H9 (cell line): ENCODE results near the gene MTMR12. TPM values are rescaled to one million over a fixed set of nuclear protein-coding genes. Genes with fewer than 3 reads are reported as not detected.
A peak's percentile ranks its signal among the peaks of the same experiment; 100 is the strongest.
"Not testable (repeated sequence)": the region's sequence is repeated elsewhere in the genome, so short reads cannot be mapped to it uniquely, and the experiment has no call there.

Experiments used
- DNase-seq: peaks from one replicate; pipeline ENCODE4 v3.0.0-alpha.2; 2017
- H2AFZ ChIP-seq: one replicate; pipeline ENCODE4 v1.6.1; 2013; ENCODE audit warnings: mild to moderate bottlenecking, low read length, control low read depth, moderate library complexity
- H2AK5ac ChIP-seq: 2 replicates; pipeline ENCODE4 v1.6.1; 2013; ENCODE audit warnings: low read length, control low read depth, mixed read lengths; ENCODE audit not compliant: insufficient read length
- H2BK120ac ChIP-seq: one replicate; pipeline ENCODE4 v1.6.1; 2013; ENCODE audit warnings: low read depth, mild to moderate bottlenecking, low read length, control low read depth, inconsistent platforms; ENCODE audit not compliant: poor library complexity, severe bottlenecking
- H2BK12ac ChIP-seq: 2 replicates; pipeline ENCODE4 v1.6.1; 2013; ENCODE audit warnings: low read length, control low read depth, mixed read lengths, low read depth; ENCODE audit not compliant: insufficient read length
- H2BK15ac ChIP-seq: 2 replicates; pipeline ENCODE4 v1.6.1; 2013; ENCODE audit warnings: low read depth, low read length, control low read depth
- H2BK20ac ChIP-seq: one replicate; pipeline ENCODE4 v1.6.1; 2013; ENCODE audit warnings: low read depth, mild to moderate bottlenecking, low read length, control low read depth, inconsistent platforms; ENCODE audit not compliant: poor library complexity, severe bottlenecking
- H2BK5ac ChIP-seq: 2 replicates; pipeline ENCODE4 v1.6.1; 2013; ENCODE audit warnings: low read length, control low read depth, mixed read lengths; ENCODE audit not compliant: insufficient read length
- H3K14ac ChIP-seq: 2 replicates; pipeline ENCODE4 v1.6.1; 2013; ENCODE audit warnings: low read length, control low read depth; ENCODE audit not compliant: insufficient read depth
- H3K18ac ChIP-seq: 2 replicates; pipeline ENCODE4 v1.6.1; 2013; ENCODE audit warnings: low read depth, mild to moderate bottlenecking, mixed read lengths, low read length, control low read depth; ENCODE audit not compliant: insufficient read length
- H3K23ac ChIP-seq: 2 replicates; pipeline ENCODE4 v1.6.1; 2013; ENCODE audit warnings: low read length, control low read depth, mixed read lengths, low read depth; ENCODE audit not compliant: insufficient read length
- H3K23me2 ChIP-seq: 2 replicates; pipeline ENCODE4 v1.6.1; 2013; ENCODE audit warnings: low read depth, mild to moderate bottlenecking, mixed read lengths, low read length, control low read depth; ENCODE audit not compliant: insufficient read length, poor library complexity, severe bottlenecking
- H3K27ac ChIP-seq: 2 replicates; pipeline ENCODE4 v1.5.1; 2013; ENCODE audit warnings: low read length, control low read depth, mixed read lengths, low read depth; ENCODE audit not compliant: insufficient read length
- H3K27me3 ChIP-seq: 2 replicates; pipeline ENCODE4 v1.6.1; 2013; ENCODE audit warnings: low read length, control low read depth, inconsistent platforms; ENCODE audit not compliant: insufficient read depth
- H3K4ac ChIP-seq: 2 replicates; pipeline ENCODE4 v1.6.1; 2013; ENCODE audit warnings: low read depth, mild to moderate bottlenecking, control low read depth, inconsistent platforms, low read length, moderate library complexity
- H3K4me1 ChIP-seq: 2 replicates; pipeline ENCODE4 v1.6.1; 2013; ENCODE audit warnings: low read length, control low read depth, inconsistent platforms; ENCODE audit not compliant: insufficient read depth
- H3K4me2 ChIP-seq: 2 replicates; pipeline ENCODE4 v1.6.1; 2013; ENCODE audit warnings: low read length, control low read depth, mixed read lengths; ENCODE audit not compliant: insufficient read length, insufficient read depth
- H3K56ac ChIP-seq: 2 replicates; pipeline ENCODE4 v1.6.1; 2013; ENCODE audit warnings: low read depth, mild to moderate bottlenecking, mixed read lengths, low read length, control low read depth; ENCODE audit not compliant: insufficient read length
- H3K79me1 ChIP-seq: 2 replicates; pipeline ENCODE4 v1.6.1; 2013; ENCODE audit warnings: low read depth, mild to moderate bottlenecking, moderate library complexity, low read length, control low read depth, inconsistent platforms; ENCODE audit not compliant: insufficient read depth, poor library complexity, severe bottlenecking
- H3K79me2 ChIP-seq: 2 replicates; pipeline ENCODE4 v1.6.1; 2013; ENCODE audit warnings: low read length, control low read depth, inconsistent platforms; ENCODE audit not compliant: insufficient read depth
- H3K9ac ChIP-seq: 2 replicates; pipeline ENCODE4 v1.6.1; 2013; ENCODE audit warnings: low read length, control low read depth, mixed read lengths; ENCODE audit not compliant: insufficient read length; ENCODE audit errors: extremely low read depth
- H3K9me3 ChIP-seq: one replicate; pipeline ENCODE4 v1.6.1; 2013; ENCODE audit warnings: low read depth, low read length, inconsistent platforms; ENCODE audit not compliant: control insufficient read depth
- H3T11ph ChIP-seq: one replicate; pipeline ENCODE4 v1.6.1; 2013; ENCODE audit warnings: mild to moderate bottlenecking, low read length, control low read depth, inconsistent platforms
- H4K20me1 ChIP-seq: one replicate; pipeline ENCODE4 v1.6.1; 2013; ENCODE audit not compliant: control insufficient read depth, insufficient read length, insufficient read depth
- H4K5ac ChIP-seq: 2 replicates; pipeline ENCODE4 v1.6.1; 2013; ENCODE audit warnings: low read depth, mild to moderate bottlenecking, mixed read lengths, low read length, control low read depth; ENCODE audit not compliant: insufficient read length
- H4K8ac ChIP-seq: replicated peaks from 2 replicates; pipeline ENCODE4 v1.6.1; 2013; ENCODE audit warnings: low read length, control low read depth, mixed read lengths, low read depth; ENCODE audit not compliant: insufficient read length
- H4K91ac ChIP-seq: 2 replicates; pipeline ENCODE4 v1.6.1; 2013; ENCODE audit warnings: low read depth, mild to moderate bottlenecking, moderate library complexity, mixed read lengths, low read length, control low read depth; ENCODE audit not compliant: insufficient read length
- H3K27ac Mint-ChIP-seq, 3 experiments: 2 replicates in 2 of 3; 3 replicates in 1 of 3; pipeline ENCODE4 v1.8.0; 2020 to 2021; ENCODE audit warnings: mixed read lengths in 3 of 3, mild to moderate bottlenecking in 1 of 3, moderate library complexity in 1 of 3
- H3K27me3 Mint-ChIP-seq: 2 replicates; pipeline ENCODE4 v1.8.0; 2021; ENCODE audit warnings: low read depth, mild to moderate bottlenecking, moderate library complexity, mixed read lengths
- H3K36me3 Mint-ChIP-seq, 3 experiments: 2 replicates in 2 of 3; 3 replicates in 1 of 3; pipeline ENCODE4 v1.8.0; 2020 to 2021; ENCODE audit warnings: low read depth in 3 of 3, mixed read lengths in 3 of 3; ENCODE audit not compliant: insufficient read depth in 1 of 3
- H3K4me1 Mint-ChIP-seq, 2 experiments: 2 replicates each; pipeline ENCODE4 v1.8.0; 2020; ENCODE audit warnings: mixed read lengths in 2 of 2
- H3K4me3 Mint-ChIP-seq, 2 experiments: 2 replicates in 1 of 2; 3 replicates in 1 of 2; pipeline ENCODE4 v1.8.0; 2020 to 2021; ENCODE audit warnings: mild to moderate bottlenecking in 2 of 2, mixed read lengths in 2 of 2, moderate library complexity in 1 of 2
- H3K9me3 Mint-ChIP-seq, 2 experiments: 2 replicates in 1 of 2; 3 replicates in 1 of 2; pipeline ENCODE4 v1.8.0; 2020; ENCODE audit warnings: mild to moderate bottlenecking in 2 of 2, mixed read lengths in 2 of 2, moderate library complexity in 1 of 2
- WGBS: extraction: QIAGEN DNeasy Blood & Tissue Kit; methylation state at CpG from one replicate; pipeline ENCODE4 v1.1.7; 2013; ENCODE audit warnings: missing lambda C conversion rate, low lambda C conversion rate, mixed read lengths; ENCODE audit not compliant: insufficient read length; ENCODE audit errors: extremely low coverage; 5-methylcytosine and 5-hydroxymethylcytosine counted together
- total RNA-seq: library from RNA; stranded (reverse); gene quantifications from 2 replicates; pipeline ENCODE4 v1.2.1, GENCODE V29; 2021
- TF ChIP-seq, protein P1 (sequence below): fragments of 200-600 bp; sonication (generic); conservative IDR thresholded peaks from 3 replicates; pipeline ENCODE4 v1.8.0; 2021; ENCODE audit warnings: antibody characterized with exemption, mild to moderate bottlenecking

The MTMR12 gene
- total RNA-seq, 1 experiment from 2014 or later = 39.3 TPM

DNA sequence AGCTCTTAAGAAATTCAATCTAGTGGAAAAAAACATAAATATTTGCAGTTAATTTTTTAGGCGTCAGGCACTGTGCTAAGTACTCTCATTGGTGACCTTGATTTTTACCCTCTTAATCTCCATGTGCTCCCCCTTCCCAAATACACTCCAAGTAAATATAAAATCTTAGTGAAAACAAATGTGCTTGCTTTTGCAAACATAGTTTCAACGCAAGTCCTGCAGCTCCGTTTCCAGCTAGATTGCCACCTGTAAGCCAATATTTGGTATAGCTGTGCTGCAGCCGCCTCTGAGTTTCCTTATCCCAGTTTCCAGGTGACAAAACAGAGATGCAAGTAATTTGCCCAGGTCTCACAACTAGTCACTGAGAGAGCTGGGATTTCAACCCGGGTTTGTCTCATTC is 1.9 kb upstream of the MTMR12 start:
- Mint-ChIP-seq H3K36me3 (peaks cover 6 to 11% (median 6%) of the 10 kb centered on the region in 3 experiments), H3K4me3 (peak overlapping the region; percentile 41 to 67; a peak in 4 of 5 replicates), H3K27me3 (no peaks in the 10 kb centered on the region), H3K9me3 (no peaks in the 10 kb centered on the region), H3K4me1 (peaks cover 16 to 17% of the 10 kb centered on the region in 2 experiments), H3K27ac (no peak overlapping the region)
- no peak for DNase-seq
- Histone ChIP-seq H4K8ac (no peak overlapping the region), H3K4ac (no peak overlapping the region), H3T11ph (no peak overlapping the region), H2BK15ac (no peak overlapping the region), H3K79me1 (peaks cover 5% of the 10 kb centered on the region), H3K9me3 (no peaks in the 10 kb centered on the region), H4K5ac (no peak overlapping the region), H3K4me1 (peaks cover 3% of the 10 kb centered on the region; the same call in 1 of the 2 replicates), H3K27ac (no peak overlapping the region), H3K14ac (no peak overlapping the region), H2BK120ac (no peak overlapping the region), H3K23me2 (peaks cover 8% of the 10 kb centered on the region), H2BK12ac (no peak overlapping the region), H3K23ac (no peak overlapping the region), H2BK20ac (no peak overlapping the region), H3K79me2 (peaks cover 12% of the 10 kb centered on the region; the same call in 1 of the 2 replicates), H4K91ac (no peak overlapping the region), H2AK5ac (no peak overlapping the region), H3K18ac (no peak overlapping the region), H4K20me1 (no peaks in the 10 kb centered on the region), H3K56ac (no peak overlapping the region), H2AFZ (no peak overlapping the region), H3K9ac (no peak overlapping the region), H3K4me2 (no peak overlapping the region), H2BK5ac (no peak overlapping the region), H3K27me3 (no peaks in the 10 kb centered on the region)
- WGBS = no CpG with 5 or more reads among the region's 5 CpGs
- TF ChIP-seq, protein P1, sequence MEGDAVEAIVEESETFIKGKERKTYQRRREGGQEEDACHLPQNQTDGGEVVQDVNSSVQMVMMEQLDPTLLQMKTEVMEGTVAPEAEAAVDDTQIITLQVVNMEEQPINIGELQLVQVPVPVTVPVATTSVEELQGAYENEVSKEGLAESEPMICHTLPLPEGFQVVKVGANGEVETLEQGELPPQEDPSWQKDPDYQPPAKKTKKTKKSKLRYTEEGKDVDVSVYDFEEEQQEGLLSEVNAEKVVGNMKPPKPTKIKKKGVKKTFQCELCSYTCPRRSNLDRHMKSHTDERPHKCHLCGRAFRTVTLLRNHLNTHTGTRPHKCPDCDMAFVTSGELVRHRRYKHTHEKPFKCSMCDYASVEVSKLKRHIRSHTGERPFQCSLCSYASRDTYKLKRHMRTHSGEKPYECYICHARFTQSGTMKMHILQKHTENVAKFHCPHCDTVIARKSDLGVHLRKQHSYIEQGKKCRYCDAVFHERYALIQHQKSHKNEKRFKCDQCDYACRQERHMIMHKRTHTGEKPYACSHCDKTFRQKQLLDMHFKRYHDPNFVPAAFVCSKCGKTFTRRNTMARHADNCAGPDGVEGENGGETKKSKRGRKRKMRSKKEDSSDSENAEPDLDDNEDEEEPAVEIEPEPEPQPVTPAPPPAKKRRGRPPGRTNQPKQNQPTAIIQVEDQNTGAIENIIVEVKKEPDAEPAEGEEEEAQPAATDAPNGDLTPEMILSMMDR = no peak

GRCh38 chr5:32314152-32314488 is 1.4 kb upstream of the MTMR12 start:
- peaks cover 14% of the 10 kb centered on the region; the same call in 1 of the 2 replicates for H3K79me2 ChIP-seq
- H3K9ac ChIP-seq, H4K20me1 ChIP-seq, H3K4me2 ChIP-seq, H3K9me3 Mint-ChIP-seq, H3K27me3 Mint-ChIP-seq, H3K23me2 ChIP-seq, H2BK20ac ChIP-seq, DNase-seq, H3K4me1 ChIP-seq, H3K27ac ChIP-seq, H3K27me3 ChIP-seq, H2BK5ac ChIP-seq, H3K23ac ChIP-seq, H3K56ac ChIP-seq, H4K91ac ChIP-seq, H2AFZ ChIP-seq, H2BK12ac ChIP-seq, H4K5ac ChIP-seq, H3K4ac ChIP-seq, H4K8ac ChIP-seq, H3K27ac Mint-ChIP-seq, H2BK15ac ChIP-seq, H2BK120ac ChIP-seq, H3K9me3 ChIP-seq, H3K18ac ChIP-seq, H3T11ph ChIP-seq, H3K79me1 ChIP-seq, H2AK5ac ChIP-seq, H3K14ac ChIP-seq: not testable (repeated sequence)
- Mint-ChIP-seq H3K4me3 (peak overlapping the region; percentile 41 to 67), H3K36me3 (peaks cover 10 to 16% (median 10%) of the 10 kb centered on the region in 3 experiments), H3K4me1 (peaks cover 19% of the 10 kb centered on the region in 2 experiments)
- WGBS = no CpG with 5 or more reads among the region's 10 CpGs
